Measurements from ENCODE around the gene LRRC63.
"Not testable (repeated sequence)": the region's sequence is repeated elsewhere in the genome, so short reads cannot be mapped to it uniquely, and the experiment has no call there.

Gene LRRC63
- total RNA-seq: 0.31 to 1.5 reads per million in 2 donors

- DNase-seq: peak; percentile 62 to 91 (median 77)
Measured at GRCh38 chr13:46211483-46212351, at the start of gene LRRC63. Gene LRRC63, plus strand, starts transcription at chr13:46211928. Its CDS starts 1,107 bp downstream, at chr13:46213035.

GRCh38 chr13:46162741-46163140, 49.0 kb upstream of the LRRC63 start:
- not testable (repeated sequence) for DNase-seq

GRCh38 chr13:46164661-46165060, 47.1 kb upstream of the LRRC63 start:
- no peak for DNase-seq

- DNase-seq: peak in 1 of 5 experiments; percentile 81
Measured at GRCh38 chr13:46165485-46166223, 46.1 kb upstream of the LRRC63 start.

- DNase-seq: no peak
Measured at GRCh38 chr13:46166224-46166584, 45.5 kb upstream of the LRRC63 start.

GRCh38 chr13:46166947-46167610, 44.6 kb upstream of the LRRC63 start:
- no peak for DNase-seq

- peak in 4 of 5 experiments; percentile 21 to 50 (median 44) for DNase-seq
Measured at GRCh38 chr13:46168341-46168740, 43.4 kb upstream of the LRRC63 start.

GRCh38 chr13:46168783-46169182, 42.9 kb upstream of the LRRC63 start:
- DNase-seq: no peak

GRCh38 chr13:46169758-46170157, 42.0 kb upstream of the LRRC63 start:
- peak in 1 of 5 experiments; percentile 44 for DNase-seq

GRCh38 chr13:46170268-46170667, 41.5 kb upstream of the LRRC63 start:
- peak in 1 of 5 experiments; percentile 52 for DNase-seq

- DNase-seq: peak in 2 of 5 experiments; percentile 40 to 69
Measured at GRCh38 chr13:46170687-46171086, 41.0 kb upstream of the LRRC63 start.

GRCh38 chr13:46171217-46171616, 40.5 kb upstream of the LRRC63 start:
- DNase-seq: no peak

- DNase-seq: no peak
Measured at GRCh38 chr13:46171739-46172138, 40.0 kb upstream of the LRRC63 start.

GRCh38 chr13:46172531-46172991, 39.2 kb upstream of the LRRC63 start:
- DNase-seq: peak in 3 of 5 experiments; percentile 45 to 93 (median 79)

GRCh38 chr13:46173656-46174055, 38.1 kb upstream of the LRRC63 start:
- peak in 2 of 5 experiments; percentile 36 to 52 for DNase-seq

- peak in 1 of 5 experiments; percentile 67 for DNase-seq
Measured at GRCh38 chr13:46176756-46177155, 35.0 kb upstream of the LRRC63 start.

- no peak for DNase-seq
Measured at GRCh38 chr13:46178143-46178542, 33.6 kb upstream of the LRRC63 start.

- no peak for DNase-seq
Measured at GRCh38 chr13:46178821-46179220, 32.9 kb upstream of the LRRC63 start.

- DNase-seq: peak; percentile 32 to 89 (median 69)
Measured at GRCh38 chr13:46179491-46179908, 32.2 kb upstream of the LRRC63 start.

- DNase-seq: no peak
Measured at GRCh38 chr13:46179969-46180763, 31.6 kb upstream of the LRRC63 start.

GRCh38 chr13:46181377-46181839, 30.3 kb upstream of the LRRC63 start:
- peak in 1 of 5 experiments; percentile 38 for DNase-seq

Data from T-helper 2 cell (primary cell).